ENCODE measurements around the gene CNTN4.

The CNTN4 gene

GRCh38 chr3:2837910-2838309, 739.2 kb downstream of the CNTN4 start:
- no peak for TF ChIP-seq CTCF (IDR thresholded peaks at IDR 0.05; ENCODE audit: low read depth, low read length, missing control alignments)
- in situ Hi-C loops (cut with HindIII; ENCODE audit: low sequenced_read_pairs), result no loop called here
- DNase-seq (ENCODE audit: low read depth), result no peak
- H3K4me3 ChIP-seq (ENCODE audit: low read depth, low read length), result no peak overlapping the region

GRCh38 chr3:2838546-2839157, 740.0 kb downstream of the CNTN4 start:
- in situ Hi-C loops (cut with HindIII; ENCODE audit: low sequenced_read_pairs), result no loop called here
- TF ChIP-seq CTCF (IDR thresholded peaks at IDR 0.05; ENCODE audit: low read depth, low read length, missing control alignments), result no peak
- H3K4me3 ChIP-seq (ENCODE audit: low read depth, low read length), result no peak overlapping the region
- no peak for DNase-seq (ENCODE audit: low read depth)

GRCh38 chr3:2839876-2840275, 741.2 kb downstream of the CNTN4 start:
- in situ Hi-C loops (cut with HindIII; ENCODE audit: low sequenced_read_pairs), result no loop called here
- DNase-seq (ENCODE audit: low read depth), result no peak
- no peak for TF ChIP-seq CTCF (IDR thresholded peaks at IDR 0.05; ENCODE audit: low read depth, low read length, missing control alignments)
- H3K4me3 ChIP-seq (ENCODE audit: low read depth, low read length), result no peak overlapping the region

- TF ChIP-seq CTCF (IDR thresholded peaks at IDR 0.05; ENCODE audit: low read depth, low read length, missing control alignments), result no peak
- H3K4me3 ChIP-seq (ENCODE audit: low read depth, low read length), result no peak overlapping the region
- DNase-seq (ENCODE audit: low read depth), result no peak
- in situ Hi-C loops (cut with HindIII; ENCODE audit: low sequenced_read_pairs), result no loop called here
Measured at GRCh38 chr3:2847062-2847841, 748.6 kb downstream of the CNTN4 start.

GRCh38 chr3:2849092-2849491, 750.4 kb downstream of the CNTN4 start:
- in situ Hi-C loops (cut with HindIII; ENCODE audit: low sequenced_read_pairs), result no loop called here
- H3K4me3 ChIP-seq (ENCODE audit: low read depth, low read length), result no peak overlapping the region
- no peak for DNase-seq (ENCODE audit: low read depth)
- TF ChIP-seq CTCF (IDR thresholded peaks at IDR 0.05; ENCODE audit: low read depth, low read length, missing control alignments), result no peak

GRCh38 chr3:2850701-2851100, 752.0 kb downstream of the CNTN4 start:
- in situ Hi-C loops (cut with HindIII; ENCODE audit: low sequenced_read_pairs), result no loop called here
- DNase-seq (ENCODE audit: low read depth), result no peak

More at GRCh38 chr3:2850701-2851100, 752.0 kb downstream of the CNTN4 start:
- no peak for TF ChIP-seq CTCF (IDR thresholded peaks at IDR 0.05; ENCODE audit: low read depth, low read length, missing control alignments)
- H3K4me3 ChIP-seq (ENCODE audit: low read depth, low read length), result no peak overlapping the region
